GM12878 (cell line): Measurements from ENCODE around the gene GSTM5. TPM values are rescaled to one million over a fixed set of nuclear protein-coding genes. Genes with fewer than 3 reads are reported as not detected.
"Not testable (repeated sequence)": the region's sequence is repeated elsewhere in the genome, so short reads cannot be mapped to it uniquely, and the experiment has no call there.

Experiments
- ATAC-seq: fragments of 200-7000 bp; cut with Tn5 transposase; 3 replicates; pipeline ENCODE4 v1.9.1; 2020; ENCODE audit warnings: mild to moderate bottlenecking, moderate library complexity
- BruUV-seq: library from RNA; stranded (reverse); fragments of 400-500 nt; replicated peaks from 2 replicates; lab custom pipeline; 2021; lab: Mats Ljungman, UMichigan
- CTCF ChIA-PET: fragments of 300-600 bp; sonication (Branson Sonifier 250); formaldehyde crosslinking; extraction: SDS; loops from one replicate; lab custom pipeline; 2021; ENCODE audit warnings: inconsistent platforms; lab: Yijun Ruan, JAX
- POLR2A ChIA-PET: fragments of 350-600 bp; formaldehyde crosslinking; extraction: SDS; loops from one replicate; lab custom pipeline; 2021; ENCODE audit warnings: inconsistent platforms; lab: Charles Lee
- RAD21 ChIA-PET: fragments of 300-600 bp; sonication (Branson Sonifier 250); formaldehyde crosslinking; loops from one replicate; lab custom pipeline; 2023; ENCODE audit warnings: antibody characterized with exemption; ENCODE audit not compliant: unreplicated experiment; lab: Charles Lee
- SMC1A ChIA-PET: fragments of 300-600 bp; sonication (Branson Sonifier 250); formaldehyde crosslinking; loops from one replicate; lab custom pipeline; 2023; ENCODE audit not compliant: unreplicated experiment, uncharacterized antibody; lab: Charles Lee
- DNase-seq: peaks from one replicate; pipeline ENCODE4 v3.0.0-alpha.2; 2011; ENCODE audit warnings: low read depth, low spot score
- FAIRE-seq: peaks from 3 replicates; lab custom pipeline; 2011; peaks lifted over from hg19 to GRCh38; lab: Jason Lieb, UNC
- H2AFZ ChIP-seq: 2 replicates; pipeline ENCODE4 v1.6.0; 2011; ENCODE audit warnings: low read depth, low read length, control low read depth; ENCODE audit not compliant: control insufficient read depth
- H3K27ac ChIP-seq: 2 replicates; pipeline ENCODE4 v1.5.1; 2011; ENCODE audit warnings: control low read depth; ENCODE audit not compliant: control insufficient read depth, insufficient read depth
- H3K27me3 ChIP-seq, 2 experiments: replicated peaks in 1 of 2; 2 replicates each; pipeline versions ENCODE4 v1.6.0 to v1.6.1; 2011; ENCODE audit warnings: low read length in 1 of 2; ENCODE audit not compliant: control insufficient read depth in 2 of 2, insufficient read depth in 2 of 2
- H3K36me3 ChIP-seq, 2 experiments: 2 replicates each; pipeline ENCODE4 v1.5.1; 2011; ENCODE audit warnings: low read length in 1 of 2; ENCODE audit not compliant: control insufficient read depth in 2 of 2, insufficient read depth in 2 of 2
- H3K4me1 ChIP-seq: 2 replicates; pipeline ENCODE4 v1.6.1; 2011; ENCODE audit warnings: mild to moderate bottlenecking, low read length, moderate library complexity, mixed read lengths; ENCODE audit not compliant: control insufficient read depth, insufficient read depth
- H3K4me2 ChIP-seq: 2 replicates; pipeline ENCODE4 v1.6.0; 2011; ENCODE audit warnings: control low read depth; ENCODE audit not compliant: control insufficient read depth, insufficient read depth
- H3K4me3 ChIP-seq: fragments of 200-600 bp; sonication (generic); 2 replicates; pipeline ENCODE4 v1.5.1; 2016
- H3K79me2 ChIP-seq: 2 replicates; pipeline ENCODE4 v1.6.0; 2011; ENCODE audit warnings: low read length; ENCODE audit not compliant: control insufficient read depth, insufficient read depth
- H3K9ac ChIP-seq: 2 replicates; pipeline ENCODE4 v1.8.0; 2011; ENCODE audit warnings: low read length, control low read depth, mixed read lengths; ENCODE audit not compliant: control insufficient read depth, insufficient read depth
- H3K9me3 ChIP-seq: replicated peaks from 3 replicates; pipeline ENCODE4 v1.5.1; 2011; ENCODE audit warnings: mild to moderate bottlenecking, low read length; ENCODE audit not compliant: control insufficient read depth, insufficient read depth
- H4K20me1 ChIP-seq: 2 replicates; pipeline ENCODE4 v1.6.0; 2011; ENCODE audit not compliant: control insufficient read depth, insufficient read depth
- IRF4 ChIP-seq: IDR thresholded peaks from 2 replicates; pipeline ENCODE4 v1.6.1; 2011; ENCODE audit warnings: low read depth, low read length
- NRF1 ChIP-seq: conservative IDR thresholded peaks from 2 replicates; pipeline ENCODE4 v1.6.1; 2011; ENCODE audit warnings: mild to moderate bottlenecking, low read depth, low read length, improper control_type of control experiment
- WGBS: methylation state at CpG from one replicate; pipeline ENCODE4 v1.1.6; 2016; ENCODE audit warnings: low lambda C conversion rate; ENCODE audit not compliant: insufficient replicate concordance, insufficient coverage; ENCODE audit errors: missing lambda C conversion rate; 5-methylcytosine and 5-hydroxymethylcytosine counted together
- in situ Hi-C: fragments of 300-500 bp; cut with MboI; formaldehyde crosslinking; loops from 9 replicates; pipeline ENCODE4 v1.14.3; 2018; ENCODE audit warnings: mixed read lengths
- intact Hi-C: fragments of 100-400 bp; cut with micrococcal nuclease; formaldehyde crosslinking; loops from one replicate; pipeline ENCODE4 v1.14.2; 2022; ENCODE audit not compliant: unreplicated experiment
- polyA plus RNA-seq, 11 experiments: library from polyadenylated mRNA; depleted of rRNA in 4 of 11; unstranded in 6 of 11; stranded (reverse) in 5 of 11; fragments of >200 nt; fragmentation: Nextera tagmentation in 4 of 11; fragmentation: Illumina TruSeq in 1 of 11; extraction: Ambion mirVana in 4 of 11; extraction: Trizol in 1 of 11; gene quantifications; 1 replicate in 1 of 11; 2 replicates in 10 of 11; pipeline versions ENCODE4 v1.2.1 to v1.2.3, GENCODE V29; 2011 to 2016; ENCODE audit warnings: inconsistent platforms in 2 of 11, missing spikeins in 2 of 11, low read depth in 1 of 11
- total RNA-seq, 4 experiments: library from RNA; depleted of rRNA in 3 of 4; stranded (reverse); fragments of >200 nt in 3 of 4; fragmentation: Illumina TruSeq in 1 of 4; extraction: Trizol in 1 of 4; gene quantifications; 2 replicates each; pipeline versions ENCODE4 v1.2.1 to v1.2.3, GENCODE V29; 2013 to 2021

Gene GSTM5
- total and polyA plus RNA-seq, 10 of the 15 experiments (the other 5 are each of a cell fraction or from before 2014, with no cell fraction given), result 0.10 to 0.37 (median 0.26) TPM; not detected in 1

DNA sequence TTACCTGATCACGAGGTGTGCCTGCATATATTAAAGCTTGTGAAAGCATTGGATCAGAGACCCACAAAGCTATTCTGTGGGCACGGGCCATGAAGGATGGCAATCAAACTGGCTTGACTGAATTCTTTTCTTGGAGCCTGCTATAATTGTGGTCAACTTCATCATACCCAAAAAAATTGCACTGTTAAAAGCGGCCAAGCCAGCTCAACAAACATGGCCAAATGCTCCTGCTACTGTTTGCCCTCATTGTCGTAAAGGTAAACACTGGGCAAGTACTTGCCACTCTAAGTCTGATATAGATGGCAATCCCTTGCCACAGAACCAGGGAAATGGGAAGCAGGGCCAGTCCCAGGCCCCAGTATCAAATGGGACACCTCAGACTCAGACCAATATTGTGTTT is 6.6 kb upstream of the GSTM5 start:
- WGBS, result 60% methylated on average over 4 of the region's 4 CpGs
- no peak for DNase-seq
- Histone ChIP-seq H3K9ac (no peak overlapping the region), H4K20me1 (no peaks in the 10 kb centered on the region), H3K79me2 (no peaks in the 10 kb centered on the region), H3K4me3 (no peak overlapping the region), H3K9me3 (peaks cover 1% of the 10 kb centered on the region; the same call in 2 of the 3 replicates), H3K4me1 (no peaks in the 10 kb centered on the region), H3K36me3 (no peaks in the 10 kb centered on the region), H2AFZ (no peak overlapping the region), H3K27me3 (no peaks in the 10 kb centered on the region), H3K27ac (no peak overlapping the region), H3K4me2 (no peak overlapping the region)
- BruUV-seq, result no TSS peak
- TF ChIP-seq NRF1, result no peak
- TF ChIP-seq IRF4, result no peak
- no peak for FAIRE-seq
- ChIA-PET SMC1A (no interaction called here), CTCF (interaction anchor here (1.9 kb wide), 1 partner anchor 65 kb away, joined by 4 read pairs; no protein-coding TSS in a partner anchor), POLR2A (no interaction called here), RAD21 (no interaction called here)
- intact Hi-C loops (no loop called here), in situ Hi-C loops (no loop called here)
- no peak for ATAC-seq

GRCh38 chr1:109708949-109709348 is 3.1 kb upstream of the GSTM5 start:
- H3K9ac ChIP-seq, BruUV-seq, ATAC-seq, H3K4me1 ChIP-seq, H3K9me3 ChIP-seq, H3K79me2 ChIP-seq, H3K4me2 ChIP-seq, in situ Hi-C loops, intact Hi-C loops, H3K27ac ChIP-seq, RAD21 ChIA-PET, SMC1A ChIA-PET, H4K20me1 ChIP-seq, H3K27me3 ChIP-seq, CTCF ChIA-PET, FAIRE-seq, H3K36me3 ChIP-seq, H2AFZ ChIP-seq, H3K4me3 ChIP-seq, DNase-seq: not testable (repeated sequence)
- POLR2A ChIA-PET, result interaction anchor here (0.6 kb wide), 1 partner anchor 696 kb away, joined by 4 read pairs; no protein-coding TSS in a partner anchor
- 66% methylated on average over 4 of the region's 4 CpGs for WGBS

DNA sequence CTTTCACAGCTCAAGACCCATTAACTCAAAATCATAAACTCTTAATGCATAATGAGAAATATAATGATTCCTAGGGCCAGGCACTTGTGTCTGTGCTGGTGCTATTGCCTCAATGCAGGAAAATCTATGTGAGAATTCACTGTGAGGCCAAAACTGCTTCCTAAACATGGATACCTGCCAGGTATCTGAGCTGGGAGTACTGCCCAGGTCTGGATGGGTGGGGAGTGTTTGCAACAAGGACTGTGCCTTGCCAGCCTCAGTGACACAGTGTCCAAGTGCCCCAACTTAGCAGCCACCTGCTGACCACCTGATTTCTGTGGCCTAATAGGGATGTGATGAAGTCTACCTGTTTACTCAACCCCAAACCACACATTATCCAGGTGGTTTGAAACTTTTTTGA is 2.2 kb upstream of the GSTM5 start:
- H3K4me2 ChIP-seq, H3K79me2 ChIP-seq, BruUV-seq, FAIRE-seq, ATAC-seq, H2AFZ ChIP-seq, DNase-seq, H3K27me3 ChIP-seq, RAD21 ChIA-PET, SMC1A ChIA-PET, H3K9ac ChIP-seq, H3K9me3 ChIP-seq, intact Hi-C loops, H4K20me1 ChIP-seq, H3K36me3 ChIP-seq, H3K27ac ChIP-seq, H3K4me3 ChIP-seq, in situ Hi-C loops, H3K4me1 ChIP-seq: not testable (repeated sequence)
- ChIA-PET POLR2A (interaction anchor here (0.6 kb wide), 1 partner anchor 697 kb away, joined by 4 read pairs; no protein-coding TSS in a partner anchor), CTCF (interaction anchor here (0.6 kb wide), 1 partner anchor 319 kb away, joined by 3 read pairs; no protein-coding TSS in a partner anchor)
